ENCODE results near the gene STAM. TPM values are rescaled to one million over a fixed set of nuclear protein-coding genes. Genes with fewer than 3 reads are reported as not detected.

The STAM gene
- total RNA-seq, 1 donor, result 45.6 TPM

DNA sequence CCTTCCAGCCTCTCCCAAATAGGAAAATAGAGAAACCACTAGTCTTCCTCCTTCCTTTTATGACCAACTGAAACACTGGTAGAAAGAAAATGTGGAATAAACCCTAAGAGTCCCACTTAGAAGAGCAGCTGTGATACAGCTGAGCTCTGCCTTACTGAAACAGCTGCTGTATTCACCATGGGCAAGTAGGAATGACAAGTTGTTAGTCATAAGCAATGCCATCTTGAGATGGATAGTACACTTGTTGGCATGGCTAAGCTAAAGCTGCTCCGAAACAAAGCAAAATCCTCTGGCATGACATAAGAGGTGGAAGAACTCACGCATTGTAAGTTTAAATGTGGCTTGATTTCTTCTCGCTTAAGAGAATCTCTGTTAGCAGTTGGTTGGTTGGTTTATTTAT, 59.8 kb downstream of the STAM start:
- H2AFZ ChIP-seq (ENCODE audit: low read length), result no peak overlapping the region
- DNase-seq (ENCODE audit: insufficient read length, low spot score, missing footprints), result no peak
- H3K27ac ChIP-seq (ENCODE audit: low read depth, low read length), result no peak overlapping the region
- H3K27me3 ChIP-seq (ENCODE audit: insufficient read depth, low read length), result no peaks in the 10 kb centered on the region
- no peaks in the 10 kb centered on the region for H3K9me3 ChIP-seq (ENCODE audit: low read depth, low read length)
- no peak overlapping the region for H3K4me2 ChIP-seq (ENCODE audit: insufficient read depth, low read length)
- no peaks in the 10 kb centered on the region for H4K20me1 ChIP-seq (ENCODE audit: insufficient read depth, low read length)
- H3K4me1 ChIP-seq (ENCODE audit: insufficient read depth, low read length), result no peaks in the 10 kb centered on the region
- H3K4me3 ChIP-seq (ENCODE audit: insufficient read depth, low read length), result no peak overlapping the region
- no peak for TF ChIP-seq CTCF (IDR thresholded peaks at IDR 0.05; ENCODE audit: extremely low read depth, low read depth, low read length)
- no peaks in the 10 kb centered on the region for H3K79me2 ChIP-seq (ENCODE audit: insufficient read depth, low read length)
- peaks cover 29% of the 10 kb centered on the region for H3K36me3 ChIP-seq (ENCODE audit: insufficient read depth, low read length)

- Histone ChIP-seq H3K36me3 (ENCODE audit: insufficient read depth, low read length) (peaks cover 41% of the 10 kb centered on the region), H3K27me3 (ENCODE audit: insufficient read depth, low read length) (no peaks in the 10 kb centered on the region), H3K4me1 (ENCODE audit: insufficient read depth, low read length) (no peaks in the 10 kb centered on the region), H3K79me2 (ENCODE audit: insufficient read depth, low read length) (no peaks in the 10 kb centered on the region), H3K4me2 (ENCODE audit: insufficient read depth, low read length) (no peak overlapping the region), H3K9me3 (ENCODE audit: low read depth, low read length) (no peaks in the 10 kb centered on the region), H3K27ac (ENCODE audit: low read depth, low read length) (no peak overlapping the region), H3K4me3 (ENCODE audit: insufficient read depth, low read length) (no peak overlapping the region), H2AFZ (ENCODE audit: low read length) (no peak overlapping the region), H4K20me1 (ENCODE audit: insufficient read depth, low read length) (no peaks in the 10 kb centered on the region)
- TF ChIP-seq CTCF (IDR thresholded peaks at IDR 0.05; ENCODE audit: extremely low read depth, low read depth, low read length), result no peak
- no peak for DNase-seq (ENCODE audit: insufficient read length, low spot score, missing footprints)
Observed at GRCh38 chr10:17708821-17709220, 64.9 kb downstream of the STAM start.

- Histone ChIP-seq H3K4me3 (ENCODE audit: insufficient read depth, low read length) (no peak overlapping the region), H3K27me3 (ENCODE audit: insufficient read depth, low read length) (no peaks in the 10 kb centered on the region), H3K36me3 (ENCODE audit: insufficient read depth, low read length) (peaks cover 40% of the 10 kb centered on the region), H3K9me3 (ENCODE audit: low read depth, low read length) (no peaks in the 10 kb centered on the region), H3K4me2 (ENCODE audit: insufficient read depth, low read length) (no peak overlapping the region), H3K27ac (ENCODE audit: low read depth, low read length) (no peak overlapping the region), H4K20me1 (ENCODE audit: insufficient read depth, low read length) (no peaks in the 10 kb centered on the region), H3K79me2 (ENCODE audit: insufficient read depth, low read length) (no peaks in the 10 kb centered on the region), H2AFZ (ENCODE audit: low read length) (no peak overlapping the region), H3K4me1 (ENCODE audit: insufficient read depth, low read length) (no peaks in the 10 kb centered on the region)
- no peak for DNase-seq (ENCODE audit: insufficient read length, low spot score, missing footprints)
- no peak for TF ChIP-seq CTCF (IDR thresholded peaks at IDR 0.05; ENCODE audit: extremely low read depth, low read depth, low read length)
Observed at GRCh38 chr10:17709492-17709891, 65.5 kb downstream of the STAM start.

DNA sequence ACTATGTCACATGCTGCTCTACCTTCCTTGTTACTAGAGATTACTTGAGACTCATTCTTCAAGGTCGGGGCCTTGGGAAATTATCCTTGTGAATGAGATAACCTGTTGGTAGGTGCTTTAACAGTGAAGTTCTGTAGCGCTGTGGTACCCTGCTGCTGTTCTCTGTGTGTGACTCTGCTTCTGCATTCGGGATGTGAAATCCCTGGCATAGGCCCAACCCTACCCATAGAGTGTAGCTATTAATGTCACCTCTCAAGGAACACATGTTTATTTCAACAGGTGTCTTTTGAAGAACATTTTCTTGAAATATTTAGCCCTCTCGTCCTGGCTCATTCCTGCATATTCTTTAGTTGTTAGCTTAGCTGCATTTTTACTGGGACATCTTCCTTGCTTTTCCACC, 66.2 kb downstream of the STAM start:
- Histone ChIP-seq H3K36me3 (ENCODE audit: insufficient read depth, low read length) (peaks cover 41% of the 10 kb centered on the region), H3K27me3 (ENCODE audit: insufficient read depth, low read length) (no peaks in the 10 kb centered on the region), H3K27ac (ENCODE audit: low read depth, low read length) (no peak overlapping the region), H3K9me3 (ENCODE audit: low read depth, low read length) (no peaks in the 10 kb centered on the region), H3K4me3 (ENCODE audit: insufficient read depth, low read length) (no peak overlapping the region), H3K4me2 (ENCODE audit: insufficient read depth, low read length) (no peak overlapping the region), H3K4me1 (ENCODE audit: insufficient read depth, low read length) (no peaks in the 10 kb centered on the region), H2AFZ (ENCODE audit: low read length) (no peak overlapping the region), H3K79me2 (ENCODE audit: insufficient read depth, low read length) (no peaks in the 10 kb centered on the region), H4K20me1 (ENCODE audit: insufficient read depth, low read length) (no peaks in the 10 kb centered on the region)
- TF ChIP-seq CTCF (IDR thresholded peaks at IDR 0.05; ENCODE audit: extremely low read depth, low read depth, low read length), result no peak
- DNase-seq (ENCODE audit: insufficient read length, low spot score, missing footprints), result no peak

Measured in osteoblast (primary cell).